Measurements from ENCODE around the gene LPCAT1. TPM values are rescaled to one million over a fixed set of nuclear protein-coding genes. Genes with fewer than 3 reads are reported as not detected.

Gene LPCAT1
- total RNA-seq, 4 donors from 2014 or later, result 23.4 to 45.3 (median 26.8) TPM

- WGBS, 2 donors, result 86% methylated on average over 11 to 15 of the region's 15 CpGs
- no peaks in the 10 kb centered on the region for H3K27me3 ChIP-seq
- peaks cover 0 to 57% (median 11%) of the 10 kb centered on the region in 3 donors for H3K36me3 ChIP-seq
- H3K4me3 ChIP-seq, result no peak overlapping the region
- H3K4me1 ChIP-seq, result peaks cover 0 to 4% (median 0%) of the 10 kb centered on the region in 4 donors
- no peak for TF ChIP-seq POLR2A (IDR thresholded peaks at IDR 0.05)
- no peak for TF ChIP-seq CTCF (IDR thresholded peaks at IDR 0.05)
- no peak for TF ChIP-seq EP300 (IDR thresholded peaks at IDR 0.05)
- H3K9me3 ChIP-seq, result no peaks in the 10 kb centered on the region
- no peak overlapping the region for H3K27ac ChIP-seq
- DNase-seq (ENCODE audit: low spot score in 2 of 2), result no peak
These were observed 38.1 kb downstream of the LPCAT1 start for GRCh38 chr5:1485579-1486118.

GRCh38 chr5:1484730-1485578 is 38.8 kb downstream of the LPCAT1 start:
- peaks cover 0 to 53% (median 11%) of the 10 kb centered on the region in 3 donors for H3K36me3 ChIP-seq
- WGBS, 2 donors, result 81 to 89% methylated on average over 10 to 15 of the region's 20 CpGs
- H3K27me3 ChIP-seq, result no peaks in the 10 kb centered on the region
- DNase-seq (ENCODE audit: low spot score in 2 of 2), result no peak
- H3K4me3 ChIP-seq, result no peak overlapping the region
- TF ChIP-seq EP300 (IDR thresholded peaks at IDR 0.05) (no peak), CTCF (IDR thresholded peaks at IDR 0.05) (no peak), POLR2A (IDR thresholded peaks at IDR 0.05) (no peak)
- H3K9me3 ChIP-seq, result no peaks in the 10 kb centered on the region
- H3K4me1 ChIP-seq, result peaks cover 0 to 4% (median under 1%) of the 10 kb centered on the region in 4 donors
- no peak overlapping the region for H3K27ac ChIP-seq

GRCh38 chr5:1483856-1484729 is 39.7 kb downstream of the LPCAT1 start:
- no peak for DNase-seq (ENCODE audit: low spot score in 2 of 2)
- H3K4me3 ChIP-seq, result no peak overlapping the region
- TF ChIP-seq EP300 (IDR thresholded peaks at IDR 0.05) (no peak), CTCF (IDR thresholded peaks at IDR 0.05) (no peak), POLR2A (IDR thresholded peaks at IDR 0.05) (no peak)
- WGBS, 2 donors, result 91 to 93% methylated on average over 24 to 32 of the region's 33 CpGs
- H3K4me1 ChIP-seq, result peaks cover 0 to 10% (median 0%) of the 10 kb centered on the region in 4 donors
- no peaks in the 10 kb centered on the region for H3K9me3 ChIP-seq
- H3K36me3 ChIP-seq, result peaks cover 0 to 53% (median 11%) of the 10 kb centered on the region in 3 donors
- H3K27ac ChIP-seq, result no peak overlapping the region
- no peaks in the 10 kb centered on the region for H3K27me3 ChIP-seq

- Histone ChIP-seq H3K36me3 (peaks cover 0 to 56% (median 11%) of the 10 kb centered on the region in 3 donors), H3K4me1 (peaks cover 0 to 11% (median 0%) of the 10 kb centered on the region in 4 donors), H3K4me3 (no peak overlapping the region), H3K27ac (no peak overlapping the region), H3K27me3 (no peaks in the 10 kb centered on the region), H3K9me3 (no peaks in the 10 kb centered on the region)
- no peak for TF ChIP-seq CTCF (IDR thresholded peaks at IDR 0.05)
- TF ChIP-seq POLR2A (IDR thresholded peaks at IDR 0.05), result no peak
- no peak for TF ChIP-seq EP300 (IDR thresholded peaks at IDR 0.05)
- DNase-seq (ENCODE audit: low spot score in 2 of 2), result no peak
- 86 to 89% methylated on average over 13 of the region's 13 CpGs for WGBS, 2 donors
These were observed 40.7 kb downstream of the LPCAT1 start for GRCh38 chr5:1483064-1483463.

Data from tibial nerve (tissue), 4 donors.